ENCODE measurements around the gene CYP2B6.

- TF ChIP-seq CTCF (conservative IDR thresholded peaks at IDR 0.05 in 1 of 2, IDR thresholded peaks at IDR 0.05 in 1 of 2; ENCODE audit: low read depth in 1 of 2, low read length in 2 of 2) (no peak), EZH2 (IDR thresholded peaks at IDR 0.05; ENCODE audit: low read length, missing control alignments) (no peak)
Observed at GRCh38 chr19:41039806-41040205, 48.7 kb downstream of the CYP2B6 start.

Measured in fibroblast of lung (primary cell).